Mammary epithelial cell (primary cell): Measurements from ENCODE around the gene GSTM2.

Experiments used
- CTCF ChIP-seq, 2 donors: IDR thresholded peaks in 1 of 2; conservative IDR thresholded peaks in 1 of 2; 2 replicates each; pipeline ENCODE4 v1.5.1; 2011 to 2012; ENCODE audit warnings: inconsistent platforms in 2 of 2, low read length in 2 of 2, mild to moderate bottlenecking in 2 of 2, control low read depth in 1 of 2, low read depth in 1 of 2; ENCODE audit not compliant: insufficient read depth in 1 of 2; ENCODE audit errors: extremely low read depth in 1 of 2
- EZH2 ChIP-seq: IDR thresholded peaks from 2 replicates; pipeline ENCODE4 v1.6.1; 2012; ENCODE audit warnings: low read length, inconsistent platforms, borderline replicate concordance

GRCh38 chr1:109620401-109620791 lies 47.5 kb upstream of the GSTM2 start:
- no peak for TF ChIP-seq CTCF (conservative IDR thresholded peaks at IDR 0.05 in 1 of 2, IDR thresholded peaks at IDR 0.05 in 1 of 2; ENCODE audit: extremely low read depth in 1 of 2, insufficient read depth in 1 of 2, low read depth in 1 of 2, low read length in 2 of 2)
- no peak for TF ChIP-seq EZH2
